Smooth muscle cell (in vitro differentiated cells): ENCODE results near the gene TMEM144. TPM values are rescaled to one million over a fixed set of nuclear protein-coding genes. Genes with fewer than 3 reads are reported as not detected.
"Not testable (repeated sequence)": the region's sequence is repeated elsewhere in the genome, so short reads cannot be mapped to it uniquely, and the experiment has no call there.

Experiments used
- DNase-seq: peaks from one replicate; lab custom pipeline; 2025; ENCODE audit not compliant: unreplicated experiment; lab: John Stamatoyannopoulos, UW
- H2AFZ ChIP-seq: fragments of 200-600 bp; sonication (generic); 2 replicates; pipeline ENCODE4 v1.6.0; 2016; ENCODE audit warnings: antibody characterized with exemption, low read depth, mild to moderate bottlenecking
- H3F3A ChIP-seq: fragments of 200-600 bp; sonication (generic); 2 replicates; pipeline ENCODE4 v1.6.0; 2017; ENCODE audit warnings: antibody characterized with exemption, low read depth
- H3K27ac ChIP-seq: fragments of 200-600 bp; sonication (generic); 2 replicates; pipeline ENCODE4 v1.5.1; 2016; ENCODE audit warnings: low read depth, mild to moderate bottlenecking
- H3K27me3 ChIP-seq: fragments of 200-600 bp; sonication (generic); 2 replicates; pipeline ENCODE4 v1.6.1; 2016; ENCODE audit warnings: low read depth, mild to moderate bottlenecking
- H3K36me3 ChIP-seq: fragments of 200-600 bp; sonication (generic); 2 replicates; pipeline ENCODE4 v1.5.1; 2016; ENCODE audit warnings: low read depth
- H3K4me1 ChIP-seq: fragments of 200-600 bp; sonication (generic); 2 replicates; pipeline ENCODE4 v1.5.1; 2016; ENCODE audit warnings: low read depth
- H3K4me2 ChIP-seq: fragments of 200-600 bp; sonication (generic); 2 replicates; pipeline ENCODE4 v1.6.0; 2016; ENCODE audit warnings: mild to moderate bottlenecking
- H3K4me3 ChIP-seq: fragments of 200-600 bp; sonication (generic); 2 replicates; pipeline ENCODE4 v1.5.1; 2016; ENCODE audit warnings: mild to moderate bottlenecking
- H3K79me2 ChIP-seq: fragments of 200-600 bp; sonication (generic); 2 replicates; pipeline ENCODE4 v1.6.0; 2016; ENCODE audit warnings: low read depth, mild to moderate bottlenecking
- H3K9ac ChIP-seq: fragments of 200-600 bp; sonication (generic); 2 replicates; pipeline ENCODE4 v1.6.0; 2016; ENCODE audit warnings: low read depth
- H3K9me3 ChIP-seq: fragments of 200-600 bp; sonication (generic); replicated peaks from 2 replicates; pipeline ENCODE4 v1.5.1; 2016; ENCODE audit warnings: low read depth
- H4K20me1 ChIP-seq: fragments of 200-600 bp; sonication (generic); 2 replicates; pipeline ENCODE4 v1.6.0; 2016; ENCODE audit warnings: low read depth
- CTCF ChIP-seq: fragments of 200-600 bp; sonication (generic); IDR thresholded peaks from 2 replicates; pipeline ENCODE4 v1.5.1; 2017; ENCODE audit warnings: borderline replicate concordance, mild to moderate bottlenecking, antibody characterized with exemption; ENCODE audit not compliant: insufficient read depth, poor library complexity, severe bottlenecking
- WGBS: methylation state at CpG from one replicate; pipeline ENCODE4 v1.1.7; 2016; ENCODE audit warnings: low lambda C conversion rate; 5-methylcytosine and 5-hydroxymethylcytosine counted together
- polyA plus RNA-seq: library from polyadenylated mRNA; unstranded; fragments of >200 nt; fragmentation: Nextera tagmentation; extraction: Ambion mirVana; gene quantifications from 2 replicates; pipeline ENCODE4 v1.2.1, GENCODE V29; 2016
- total RNA-seq: library from RNA; depleted of rRNA; stranded (reverse); fragments of >200 nt; gene quantifications from 2 replicates; pipeline ENCODE4 v1.2.3, GENCODE V29; 2014

The TMEM144 gene
- total and polyA plus RNA-seq, 2 experiments from 2014 or later: 0.48 to 4.4 TPM

- H3K4me3 ChIP-seq, H2AFZ ChIP-seq, H3F3A ChIP-seq, H3K9me3 ChIP-seq, H3K36me3 ChIP-seq, H3K79me2 ChIP-seq, H3K27me3 ChIP-seq, H3K27ac ChIP-seq, H4K20me1 ChIP-seq, H3K4me2 ChIP-seq, H3K4me1 ChIP-seq, DNase-seq, H3K9ac ChIP-seq: not testable (repeated sequence)
- 97% methylated on average over 5 of the region's 5 CpGs for WGBS
These were observed 17.6 kb downstream of the TMEM144 start for GRCh38 chr4:158227880-158228279.

- H3K27ac ChIP-seq, H3K79me2 ChIP-seq, H4K20me1 ChIP-seq, H3K27me3 ChIP-seq, H3K4me3 ChIP-seq, H3K4me2 ChIP-seq, DNase-seq, H3K4me1 ChIP-seq, H3K36me3 ChIP-seq, H3F3A ChIP-seq, H2AFZ ChIP-seq, H3K9ac ChIP-seq, H3K9me3 ChIP-seq: not testable (repeated sequence)
- 97% methylated on average over 17 of the region's 17 CpGs for WGBS
These were observed 18.1 kb downstream of the TMEM144 start for GRCh38 chr4:158228399-158228798.

- no peaks in the 10 kb centered on the region for H3F3A ChIP-seq
- no peaks in the 10 kb centered on the region for H3K27me3 ChIP-seq
- no peak for TF ChIP-seq CTCF
- H3K36me3 ChIP-seq: no peaks in the 10 kb centered on the region
- H3K79me2 ChIP-seq: no peaks in the 10 kb centered on the region
- 77% methylated on average over 5 of the region's 5 CpGs for WGBS
- no peak overlapping the region for H2AFZ ChIP-seq
- no peaks in the 10 kb centered on the region for H4K20me1 ChIP-seq
- no peak overlapping the region for H3K27ac ChIP-seq
- H3K4me2 ChIP-seq: no peak overlapping the region
- H3K4me1 ChIP-seq: no peaks in the 10 kb centered on the region
- no peak overlapping the region for H3K4me3 ChIP-seq
- H3K9ac ChIP-seq: no peak overlapping the region
- DNase-seq: no peak
- no peaks in the 10 kb centered on the region for H3K9me3 ChIP-seq
These were observed 19.5 kb downstream of the TMEM144 start for GRCh38 chr4:158229768-158230167.

- no peak overlapping the region for H3K4me3 ChIP-seq
- no peak overlapping the region for H2AFZ ChIP-seq
- WGBS: 88% methylated on average over 4 of the region's 4 CpGs
- no peaks in the 10 kb centered on the region for H3K9me3 ChIP-seq
- no peaks in the 10 kb centered on the region for H3K36me3 ChIP-seq
- no peaks in the 10 kb centered on the region for H3K4me1 ChIP-seq
- no peak for DNase-seq
- H3F3A ChIP-seq: no peaks in the 10 kb centered on the region
- H4K20me1 ChIP-seq: no peaks in the 10 kb centered on the region
- TF ChIP-seq CTCF: no peak
- no peaks in the 10 kb centered on the region for H3K27me3 ChIP-seq
- no peaks in the 10 kb centered on the region for H3K79me2 ChIP-seq
- no peak overlapping the region for H3K27ac ChIP-seq
- no peak overlapping the region for H3K4me2 ChIP-seq
- no peak overlapping the region for H3K9ac ChIP-seq
These were observed 24.4 kb downstream of the TMEM144 start for GRCh38 chr4:158234671-158235070.
